PC-9 (cell line): ENCODE measurements around the gene EMD. TPM values are rescaled to one million over a fixed set of nuclear protein-coding genes. Genes with fewer than 3 reads are reported as not detected.

ENCODE experiments used
- BruUV-seq: library from RNA; stranded (reverse); fragments of 400-500 nt; replicated peaks from 2 replicates; lab custom pipeline; 2021; lab: Mats Ljungman, UMichigan
- CTCF ChIA-PET: fragments of 300-600 bp; sonication (Branson Sonifier 250); formaldehyde crosslinking; loops from one replicate; lab custom pipeline; 2022; ENCODE audit warnings: antibody characterized with exemption; lab: Charles Lee
- POLR2A ChIA-PET: fragments of 300-600 bp; sonication (Branson Sonifier 250); formaldehyde crosslinking; loops from one replicate; lab custom pipeline; 2022; ENCODE audit warnings: antibody characterized with exemption; ENCODE audit not compliant: unreplicated experiment; lab: Charles Lee
- DNase-seq, 2 experiments: peaks; one replicate each; pipeline versions ENCODE4 v3.0.0 to v3.0.0-alpha.2; 2015 to 2022; ENCODE audit warnings: mixed read lengths in 1 of 2
- H2AFZ ChIP-seq: fragments of 200-600 bp; sonication (generic); 2 replicates; pipeline ENCODE4 v1.8.1; 2017; ENCODE audit warnings: antibody characterized with exemption
- H3F3A ChIP-seq: fragments of 200-600 bp; sonication (generic); 2 replicates; pipeline ENCODE4 v1.8.1; 2017; ENCODE audit warnings: antibody characterized with exemption, mild to moderate bottlenecking, low read depth; ENCODE audit not compliant: insufficient read depth
- H3K27ac ChIP-seq: fragments of 200-600 bp; sonication (generic); 2 replicates; pipeline ENCODE4 v1.6.1; 2016; ENCODE audit warnings: mixed run types
- H3K27me3 ChIP-seq: fragments of 200-600 bp; sonication (generic); 2 replicates; pipeline ENCODE4 v1.6.1; 2016; ENCODE audit warnings: low read depth, mixed run types; ENCODE audit not compliant: insufficient read depth
- H3K36me3 ChIP-seq: fragments of 200-600 bp; sonication (generic); 2 replicates; pipeline ENCODE4 v1.6.1; 2016; ENCODE audit warnings: low read depth, mixed run types
- H3K4me1 ChIP-seq: fragments of 200-600 bp; sonication (generic); replicated peaks from 2 replicates; pipeline ENCODE4 v1.6.1; 2016; ENCODE audit warnings: mixed run types; ENCODE audit not compliant: insufficient read depth
- H3K4me2 ChIP-seq: fragments of 200-600 bp; sonication (generic); 2 replicates; pipeline ENCODE4 v1.6.1; 2017; ENCODE audit warnings: mixed run types
- H3K4me3 ChIP-seq: fragments of 200-600 bp; sonication (generic); 2 replicates; pipeline ENCODE4 v1.6.1; 2016; ENCODE audit warnings: mixed run types
- H3K79me2 ChIP-seq: fragments of 200-600 bp; sonication (generic); 2 replicates; pipeline ENCODE4 v1.6.1; 2017; ENCODE audit warnings: low read depth, mixed run types
- H3K9me2 ChIP-seq: fragments of 200-600 bp; sonication (generic); 2 replicates; pipeline ENCODE4 v1.8.1; 2017; ENCODE audit warnings: mild to moderate bottlenecking; ENCODE audit not compliant: insufficient read depth
- H3K9me3 ChIP-seq: fragments of 200-600 bp; sonication (generic); 2 replicates; pipeline ENCODE4 v1.8.1; 2016; ENCODE audit warnings: low read depth; ENCODE audit not compliant: insufficient read depth
- H4K20me1 ChIP-seq: fragments of 200-600 bp; sonication (generic); 2 replicates; pipeline ENCODE4 v1.8.1; 2017; ENCODE audit not compliant: insufficient read depth
- EZH2 ChIP-seq: fragments of 200-600 bp; sonication (generic); IDR thresholded peaks from 2 replicates; pipeline ENCODE4 v1.8.0; 2017; ENCODE audit warnings: antibody characterized with exemption, low read depth
- intact Hi-C: fragments of 100-400 bp; cut with micrococcal nuclease; formaldehyde crosslinking; loops from one replicate; pipeline ENCODE4 v1.10.0; 2022; ENCODE audit not compliant: unreplicated experiment
- total RNA-seq: library from RNA; stranded (reverse); gene quantifications from 2 replicates; pipeline ENCODE4 v1.2.3, GENCODE V29; 2021
- TF ChIP-seq, protein P1 (sequence below): fragments of 200-600 bp; sonication (generic); conservative IDR thresholded peaks from 2 replicates; pipeline ENCODE4 v1.6.1; 2017; ENCODE audit warnings: mixed run types, antibody characterized with exemption, mild to moderate bottlenecking, moderate library complexity

EMD gene
- total RNA-seq, 1 experiment from 2014 or later: 164 TPM

DNA sequence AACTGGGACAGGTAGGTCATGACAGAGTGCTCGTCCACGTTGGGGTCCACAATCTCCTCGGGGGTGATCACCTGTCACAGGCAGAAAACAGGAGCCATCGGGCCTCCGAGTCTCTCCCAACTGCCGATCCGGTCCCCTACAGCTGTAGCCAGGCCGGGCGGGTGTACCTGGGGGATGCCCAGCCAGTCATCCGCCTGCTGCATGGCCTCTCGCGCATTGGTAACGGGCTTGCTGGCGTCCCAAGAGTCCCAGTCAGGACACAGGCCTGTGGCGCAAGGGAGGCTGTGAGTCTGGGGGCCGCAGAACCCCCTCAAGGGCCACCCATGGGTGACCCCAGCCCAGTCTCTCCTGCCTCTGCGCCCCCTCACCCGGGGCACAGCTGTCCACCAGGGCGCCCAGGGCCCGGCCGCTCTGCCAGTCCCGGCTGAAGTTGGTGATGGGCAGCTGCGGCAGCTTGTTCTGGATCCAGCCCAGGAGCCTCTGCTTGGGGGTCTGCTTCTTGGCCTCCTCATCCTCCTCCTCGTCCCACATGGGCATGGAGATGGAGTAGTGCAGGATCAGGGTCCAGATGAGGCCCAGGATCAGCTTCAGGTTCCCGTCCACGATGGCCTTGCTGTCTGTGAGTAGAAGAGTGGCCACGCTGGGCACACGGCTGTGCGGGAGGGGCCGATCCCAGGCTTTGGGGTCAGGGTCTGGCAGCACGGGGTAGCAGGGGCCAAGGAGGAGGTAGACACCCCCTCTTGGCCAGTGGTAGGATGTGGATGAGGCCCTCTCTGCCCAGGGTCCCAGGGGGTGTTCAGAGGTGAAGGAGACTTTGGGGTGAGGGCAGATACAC is 11.4 kb upstream of the EMD start:
- Histone ChIP-seq H3K27me3 (no peaks in the 10 kb centered on the region), H3K4me3 (no peak overlapping the region), H3K36me3 (no peaks in the 10 kb centered on the region), H3K4me1 (no peaks in the 10 kb centered on the region), H4K20me1 (no peaks in the 10 kb centered on the region), H3K4me2 (peak overlapping the region; percentile 70; the same call in 1 of the 2 replicates), H3K27ac (0 out of 2 replicates have a peak overlapping the region, but pooled peaks have one; percentile 23), H3K79me2 (peaks cover 35% of the 10 kb centered on the region), H3K9me3 (no peaks in the 10 kb centered on the region), H3K9me2 (no peaks in the 10 kb centered on the region), H3F3A (no peaks in the 10 kb centered on the region; the same call in 1 of the 2 replicates), H2AFZ (no peak overlapping the region)
- TF ChIP-seq, protein P1, sequence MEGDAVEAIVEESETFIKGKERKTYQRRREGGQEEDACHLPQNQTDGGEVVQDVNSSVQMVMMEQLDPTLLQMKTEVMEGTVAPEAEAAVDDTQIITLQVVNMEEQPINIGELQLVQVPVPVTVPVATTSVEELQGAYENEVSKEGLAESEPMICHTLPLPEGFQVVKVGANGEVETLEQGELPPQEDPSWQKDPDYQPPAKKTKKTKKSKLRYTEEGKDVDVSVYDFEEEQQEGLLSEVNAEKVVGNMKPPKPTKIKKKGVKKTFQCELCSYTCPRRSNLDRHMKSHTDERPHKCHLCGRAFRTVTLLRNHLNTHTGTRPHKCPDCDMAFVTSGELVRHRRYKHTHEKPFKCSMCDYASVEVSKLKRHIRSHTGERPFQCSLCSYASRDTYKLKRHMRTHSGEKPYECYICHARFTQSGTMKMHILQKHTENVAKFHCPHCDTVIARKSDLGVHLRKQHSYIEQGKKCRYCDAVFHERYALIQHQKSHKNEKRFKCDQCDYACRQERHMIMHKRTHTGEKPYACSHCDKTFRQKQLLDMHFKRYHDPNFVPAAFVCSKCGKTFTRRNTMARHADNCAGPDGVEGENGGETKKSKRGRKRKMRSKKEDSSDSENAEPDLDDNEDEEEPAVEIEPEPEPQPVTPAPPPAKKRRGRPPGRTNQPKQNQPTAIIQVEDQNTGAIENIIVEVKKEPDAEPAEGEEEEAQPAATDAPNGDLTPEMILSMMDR: no peak
- no peak for TF ChIP-seq EZH2
- ChIA-PET CTCF (interaction anchor here (0.6 kb wide), 1 partner anchor 164 kb away, joined by 6 read pairs; no protein-coding TSS in a partner anchor), POLR2A (no interaction called here)
- no TSS peak for BruUV-seq
- intact Hi-C loops: loop anchor here (2.0 kb wide), 1 partner anchor 643 kb away; the partner anchor contains the start of genes ABCD1 and BCAP31
- no peak for DNase-seq

DNA sequence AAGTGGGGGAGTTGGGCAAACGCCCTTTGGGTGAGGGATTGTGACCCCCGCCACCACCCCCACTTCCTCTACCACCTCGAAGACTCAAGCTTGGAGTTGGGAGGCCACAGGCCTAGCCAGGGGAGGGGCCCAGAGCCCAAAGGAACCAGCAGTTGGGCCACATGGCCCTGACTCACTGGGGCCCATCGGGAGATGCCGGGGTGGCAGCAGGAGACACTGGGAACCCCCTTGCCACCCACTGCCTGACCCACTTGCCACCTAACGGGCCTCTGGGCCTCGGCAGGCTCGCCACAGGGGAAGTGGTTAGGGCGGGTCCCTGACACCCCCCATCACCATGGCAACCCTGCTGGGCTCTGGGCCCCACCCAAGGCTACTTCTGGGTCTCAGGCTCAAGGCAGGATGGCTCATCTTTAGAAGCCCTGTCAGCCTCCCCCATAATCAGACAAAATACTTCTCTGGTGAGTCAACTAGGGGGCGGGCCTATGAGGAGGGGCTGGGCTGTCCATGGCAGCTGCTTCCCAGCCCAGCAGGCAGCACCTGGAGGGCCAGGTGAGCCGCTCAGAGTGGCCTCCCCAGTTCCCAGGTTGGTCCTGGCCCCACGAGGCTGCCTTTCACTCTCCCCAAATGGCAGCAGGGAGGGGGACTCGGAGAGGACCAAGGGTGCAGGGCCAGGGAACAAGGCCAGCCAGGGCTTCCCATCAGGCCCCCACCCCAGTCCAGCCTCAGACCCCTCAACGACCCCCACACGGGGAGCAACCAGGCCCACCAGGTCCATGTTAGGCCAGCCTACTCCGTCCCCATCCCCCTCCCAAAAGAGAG is 10.3 kb upstream of the EMD start:
- Histone ChIP-seq H3K4me3 (peak overlapping the region; percentile 56; the same call in 1 of the 2 replicates), H3K27me3 (no peaks in the 10 kb centered on the region), H3K79me2 (peaks cover 35% of the 10 kb centered on the region), H4K20me1 (no peaks in the 10 kb centered on the region), H2AFZ (no peak overlapping the region), H3K9me3 (no peaks in the 10 kb centered on the region), H3F3A (no peaks in the 10 kb centered on the region; the same call in 1 of the 2 replicates), H3K9me2 (no peaks in the 10 kb centered on the region), H3K36me3 (no peaks in the 10 kb centered on the region), H3K27ac (peak overlapping the region; percentile 89), H3K4me2 (peak overlapping the region; percentile 70), H3K4me1 (no peaks in the 10 kb centered on the region; the same call in 1 of the 2 replicates)
- POLR2A ChIA-PET: interaction anchor here (0.5 to 1.1 kb wide), 12 partner anchors 17 to 570 kb away, joined by 4 to 14 read pairs (median 7); no protein-coding TSS in a partner anchor
- intact Hi-C loops: loop anchor here (1.0 to 2.0 kb wide), 2 partner anchors 9 to 644 kb away; partner anchors contain the start of genes ABCD1 and BCAP31
- no TSS peak for BruUV-seq
- DNase-seq: peak; percentile 79 to 94
- CTCF ChIA-PET: interaction anchor here (0.5 kb wide), 1 partner anchor 248 kb away, joined by 4 read pairs; no protein-coding TSS in a partner anchor
- TF ChIP-seq, protein P1: no peak
- no peak for TF ChIP-seq EZH2
